ENCODE results near the gene CCM2L.

CCM2L gene

DNA sequence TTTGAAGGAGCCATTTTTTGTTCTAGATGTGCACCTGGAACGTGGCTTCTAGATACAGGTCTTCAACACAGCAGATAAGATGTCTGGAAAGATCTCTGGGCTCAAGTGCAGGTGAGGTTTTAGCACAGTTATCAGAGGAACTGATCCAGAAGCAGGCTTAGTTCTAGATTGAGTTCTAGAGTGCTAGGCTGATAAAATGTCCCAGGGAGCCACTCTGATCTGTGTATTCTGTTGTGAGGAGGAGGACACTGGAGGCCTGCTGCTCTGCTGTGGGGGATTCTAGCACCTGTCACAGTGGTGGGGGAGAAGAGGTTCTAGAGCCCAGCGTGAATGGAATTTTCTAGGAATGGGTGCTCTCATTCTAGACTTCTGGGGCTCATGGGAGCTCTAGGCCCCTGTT, 12.0 kb upstream of the CCM2L start:
- DNase-seq = no peak

DNA sequence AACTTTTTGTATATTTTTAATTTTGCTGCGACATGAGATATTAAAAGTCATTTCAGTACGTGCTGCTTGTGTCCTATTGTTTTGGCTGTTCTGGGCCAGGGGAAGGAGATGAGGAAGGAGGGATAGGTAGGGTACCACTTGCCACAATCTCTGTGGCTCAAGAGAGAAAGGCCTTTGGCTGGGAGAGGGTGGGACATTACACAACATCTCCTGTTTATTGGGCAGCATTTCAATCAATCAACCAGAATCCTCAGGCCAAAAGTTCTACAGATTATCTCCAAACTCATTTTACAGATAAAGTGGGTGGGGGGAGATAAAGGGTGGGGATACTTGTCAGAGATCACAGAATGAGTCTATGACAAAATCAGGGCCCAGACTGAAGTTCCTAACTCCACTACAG, 6.9 kb upstream of the CCM2L start:
- no peak for DNase-seq

DNA sequence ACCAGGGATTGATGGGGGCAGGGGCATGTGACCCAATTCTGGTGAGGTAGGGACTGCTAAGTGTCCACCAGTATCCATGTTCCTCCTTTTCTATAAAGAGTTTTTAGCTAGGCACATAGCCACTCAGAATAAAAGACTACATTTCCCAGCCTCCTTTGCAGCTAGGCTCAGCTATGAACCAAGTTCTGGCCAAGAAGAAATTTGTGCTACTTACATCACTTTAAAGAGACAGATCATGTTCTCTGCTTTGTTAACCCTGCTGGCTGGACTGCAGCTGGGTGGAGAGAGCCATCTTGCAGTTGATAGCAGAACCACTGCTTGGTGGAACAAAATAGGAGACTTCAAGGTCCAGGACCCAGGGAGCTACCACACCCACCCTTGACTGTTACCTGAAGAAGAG, 5.3 kb upstream of the CCM2L start:
- no peak for DNase-seq

DNA sequence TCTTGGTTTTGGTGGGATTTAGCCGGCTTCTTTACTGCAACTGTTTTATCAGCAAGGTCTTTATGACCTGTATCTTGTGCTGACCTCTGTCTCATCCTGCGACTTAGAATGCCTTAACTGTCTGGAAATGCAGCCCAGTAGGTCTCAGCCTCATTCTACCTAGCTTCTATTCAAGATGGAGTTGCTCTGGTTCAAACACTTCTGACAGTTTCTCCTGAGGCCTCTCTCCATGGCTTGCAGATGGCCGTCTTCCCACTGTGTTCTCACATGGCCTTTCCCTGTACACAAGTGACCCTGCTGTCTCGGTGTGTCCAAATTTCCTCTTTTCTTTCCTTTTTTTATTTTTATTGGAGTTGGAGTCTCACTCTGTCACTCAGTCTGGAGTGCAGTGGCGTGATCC, 4.2 kb upstream of the CCM2L start:
- no peak for DNase-seq

DNA sequence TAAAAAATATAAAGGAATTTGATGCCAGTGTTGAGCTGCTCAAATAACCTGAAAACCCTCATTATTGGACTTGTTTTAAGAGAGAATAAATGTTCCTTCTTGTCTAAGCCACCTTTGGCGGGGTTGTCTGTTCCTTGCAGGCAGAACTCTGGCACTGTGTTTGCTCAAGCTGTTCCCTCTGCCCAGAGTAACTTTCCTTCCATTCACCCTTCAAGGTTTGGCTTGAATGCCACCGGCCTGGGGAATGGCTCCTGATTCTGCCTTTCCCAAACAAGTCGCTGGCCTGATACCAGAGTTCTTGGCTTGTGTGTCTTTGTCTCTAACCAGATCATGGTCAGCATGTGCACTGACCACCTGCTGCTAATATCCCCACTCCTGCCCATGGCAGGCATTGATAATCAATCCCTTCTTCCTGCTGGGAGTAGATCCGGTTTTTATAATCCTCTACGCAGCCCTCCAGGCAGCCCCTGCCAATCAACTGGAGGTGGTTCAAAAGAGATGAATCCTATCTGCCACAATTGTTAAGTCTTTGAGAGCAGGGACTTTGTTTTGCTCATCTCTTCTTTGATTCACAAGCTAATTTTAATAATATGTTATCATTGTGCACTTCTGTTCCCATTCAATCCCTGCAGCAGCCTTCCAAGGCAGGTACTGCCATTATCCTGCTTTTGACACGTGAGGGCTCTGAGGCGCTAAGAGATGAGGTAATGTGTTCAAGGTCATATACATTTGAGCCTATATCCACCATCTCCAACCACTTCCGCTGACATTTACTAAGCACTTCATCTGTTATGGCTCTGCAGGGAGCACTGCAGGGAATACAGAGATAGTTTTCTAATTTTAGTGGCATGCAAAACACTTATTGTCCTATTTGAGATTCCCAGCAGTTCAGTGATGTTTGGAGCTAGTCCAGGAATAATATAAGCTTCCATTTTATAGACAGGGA, 3.1 kb upstream of the CCM2L start:
- no peak for DNase-seq

DNA sequence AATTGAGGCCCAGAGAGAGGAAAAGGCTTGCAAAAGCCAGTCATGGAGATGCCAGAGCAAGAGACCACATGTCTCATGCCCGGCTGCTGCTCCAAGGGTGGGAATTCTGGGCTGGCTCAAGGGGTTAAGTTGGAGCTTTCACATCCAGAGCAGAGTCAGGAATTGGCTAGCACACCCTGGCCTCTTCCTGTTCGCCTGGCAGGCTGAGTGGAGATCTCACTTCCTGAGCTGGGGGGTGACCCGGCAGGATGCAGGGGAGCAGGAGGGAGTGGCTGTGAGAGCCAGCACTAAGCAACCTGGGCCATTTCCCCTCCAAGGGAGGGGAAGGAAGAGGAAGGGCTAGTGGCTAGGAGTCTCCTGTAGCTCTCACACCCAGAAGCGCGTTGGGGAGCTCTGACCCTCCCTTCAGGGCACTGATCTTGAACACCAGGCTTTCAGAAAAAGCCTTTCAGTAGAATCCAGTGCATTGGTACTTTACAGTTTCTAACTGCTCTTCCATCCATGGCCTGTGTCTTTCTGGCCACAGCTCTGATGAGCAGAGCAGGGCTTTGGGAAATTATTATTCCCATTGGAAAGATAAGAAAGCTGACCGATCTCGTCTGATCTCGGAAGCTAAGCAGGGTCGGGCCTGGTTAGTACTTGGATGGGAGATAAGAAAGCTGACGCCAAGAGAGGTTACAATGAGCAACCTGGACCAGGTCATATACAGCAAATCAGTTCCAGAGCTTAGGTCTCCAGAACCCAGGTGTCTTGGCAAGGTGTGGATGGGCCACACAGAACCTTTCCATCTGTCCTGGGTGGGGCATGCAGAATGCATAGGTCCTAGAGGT, 2.2 kb upstream of the CCM2L start:
- no peak for DNase-seq

DNA sequence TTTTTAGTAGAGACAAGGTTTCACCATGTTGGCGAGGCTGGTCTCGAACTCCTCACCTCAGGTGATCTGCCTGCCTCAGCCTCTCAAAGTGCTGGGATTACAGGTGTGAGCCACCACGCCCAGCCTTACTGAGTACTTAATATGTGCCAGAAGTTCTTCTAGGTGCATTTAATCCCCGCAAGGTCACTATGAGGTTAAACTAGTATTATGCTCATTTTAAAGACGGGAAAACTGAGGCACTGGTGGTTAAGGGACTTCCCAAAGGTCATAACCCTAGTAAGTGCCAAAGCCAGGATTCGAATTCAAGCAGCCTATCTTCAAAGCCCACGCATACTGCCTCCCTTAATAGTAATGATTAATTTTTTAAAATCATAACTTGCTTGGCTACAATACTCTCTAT, 674 bp upstream of the CCM2L start:
- no peak for DNase-seq

DNA sequence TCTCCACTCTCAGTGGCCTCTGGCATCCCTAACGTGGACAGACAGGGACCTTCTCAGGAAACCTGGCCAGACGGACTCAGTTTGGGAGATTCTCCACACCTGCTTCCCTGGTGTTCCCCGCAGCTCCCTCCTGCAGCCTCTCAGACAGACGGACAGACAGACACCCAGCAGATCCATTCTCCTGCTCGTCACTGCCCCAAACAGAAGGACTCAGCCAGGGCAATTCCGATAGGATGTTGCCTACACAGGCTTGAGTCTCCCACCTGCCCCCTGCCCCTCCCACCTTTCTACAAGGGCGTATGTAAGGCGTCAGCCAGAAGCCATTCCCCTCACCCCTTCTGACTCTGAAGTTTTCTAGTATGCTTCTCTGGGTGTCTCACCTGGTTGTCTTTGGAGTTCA, 428 bp downstream of the CCM2L start:
- DNase-seq = no peak

DNA sequence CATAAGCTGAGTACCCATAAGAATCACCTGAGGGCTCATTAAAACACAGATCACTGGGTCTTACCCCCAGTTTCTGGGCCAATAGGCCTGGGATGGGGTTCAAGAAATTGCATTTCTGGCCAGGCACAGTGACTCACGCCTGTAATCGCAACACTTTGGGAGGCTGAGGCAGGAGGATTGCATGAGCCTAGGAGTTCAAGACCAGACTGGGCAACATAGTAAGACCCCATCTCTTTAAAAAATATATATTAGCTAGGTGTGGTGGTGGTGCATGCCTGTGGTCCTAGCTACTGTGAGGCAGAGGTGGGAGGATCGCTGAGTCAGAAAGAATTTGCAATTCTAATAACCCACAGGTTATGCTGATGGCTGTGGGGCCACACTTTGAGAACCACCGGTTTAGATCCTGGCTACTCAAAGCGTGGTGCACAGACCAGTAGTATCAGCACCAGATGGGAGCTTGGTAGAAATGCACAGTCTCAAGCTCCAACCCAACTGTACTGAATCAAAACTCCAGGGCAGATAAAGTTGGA, 2.0 kb downstream of the CCM2L start:
- DNase-seq = no peak

DNA sequence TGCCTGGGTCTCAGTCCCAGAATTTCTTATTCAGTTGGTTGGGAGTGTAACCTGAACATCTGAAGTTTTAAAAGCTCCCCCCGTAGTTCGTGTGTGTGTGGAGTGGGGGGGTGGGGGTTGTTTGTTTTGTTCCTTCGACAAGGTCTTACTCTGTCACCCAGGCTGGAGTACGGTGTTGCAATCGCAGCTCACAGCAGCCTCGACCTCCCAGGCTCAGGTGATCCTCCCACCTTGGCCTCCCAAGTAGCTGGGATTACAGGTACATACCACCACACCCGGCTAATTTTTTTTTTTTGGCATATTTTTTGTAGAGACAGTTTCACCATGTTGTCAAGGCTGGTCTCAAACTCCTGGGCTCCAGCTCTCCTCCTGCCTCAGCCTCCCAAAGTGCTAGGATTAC, 3.1 kb downstream of the CCM2L start:
- no peak for DNase-seq

DNA sequence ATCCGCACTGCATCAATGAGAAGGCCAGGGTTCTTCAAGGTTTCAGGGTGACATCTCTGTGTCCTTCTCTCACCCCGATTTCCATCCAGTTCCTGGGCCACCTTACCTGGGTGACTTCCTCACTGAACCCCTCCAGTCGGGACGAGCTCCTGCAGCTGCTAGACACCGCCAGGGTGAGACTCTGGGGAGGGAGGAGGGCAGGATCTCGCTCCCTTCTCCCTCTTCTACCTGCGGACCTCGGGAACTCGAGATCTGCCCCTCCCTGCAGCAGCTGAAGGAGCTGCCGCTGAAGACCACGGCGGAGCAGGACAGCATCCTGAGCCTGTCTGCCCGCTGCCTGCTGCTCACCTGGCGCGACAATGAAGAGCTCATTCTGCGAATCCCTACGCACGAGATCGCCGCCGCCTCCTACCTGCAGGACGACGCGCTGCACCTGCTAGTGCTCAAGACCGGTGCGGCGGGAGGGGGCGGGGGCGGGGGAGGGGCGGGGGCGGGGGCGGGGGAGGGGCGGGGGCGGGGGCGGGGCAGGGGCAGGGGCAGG, 7.5 kb downstream of the CCM2L start:
- DNase-seq = peak; percentile 59

DNA sequence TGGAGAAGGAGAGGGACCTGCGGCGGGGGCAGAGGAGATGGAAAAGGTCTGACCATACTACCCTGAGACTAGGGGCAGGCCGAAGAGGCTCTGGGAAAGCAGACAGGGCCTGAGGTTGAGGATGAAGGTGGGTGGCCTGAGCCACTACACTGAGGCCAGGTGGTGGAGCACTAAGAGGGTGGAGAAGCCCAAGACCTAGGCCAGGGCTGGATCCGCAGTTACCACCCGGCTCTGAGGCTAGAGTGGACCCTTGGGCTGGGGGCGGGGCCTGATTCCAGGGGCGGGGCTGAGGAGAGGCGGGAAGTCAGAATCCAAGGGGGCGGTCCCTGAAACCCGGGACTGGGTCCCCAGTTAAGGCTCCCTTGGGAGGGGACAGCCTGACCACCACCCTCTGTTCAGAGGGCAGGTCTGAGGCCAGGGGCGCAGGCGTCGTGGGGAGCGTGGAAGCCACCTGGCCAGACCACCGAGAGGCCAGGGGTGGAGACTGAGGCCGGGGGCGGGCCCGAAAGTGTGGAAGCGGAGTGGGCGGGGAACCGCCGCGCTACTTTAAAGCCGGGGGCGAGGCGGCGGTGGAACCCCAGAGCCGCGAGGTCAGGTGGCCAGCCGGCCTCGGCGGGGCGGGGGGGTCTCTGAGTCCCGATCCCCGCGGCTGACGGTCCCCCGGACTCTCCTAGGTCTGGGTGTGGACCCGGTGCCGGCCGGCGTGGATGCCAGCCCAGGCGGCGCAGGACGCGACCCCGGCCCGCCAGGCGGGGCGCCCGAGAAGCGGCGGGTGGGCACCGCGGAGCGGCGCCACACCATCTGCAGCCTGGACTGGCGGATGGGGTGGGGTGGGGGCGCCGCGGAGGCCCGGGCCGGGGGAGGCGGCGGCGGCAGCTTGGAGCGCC, 8.3 kb downstream of the CCM2L start:
- peak; percentile 63 for DNase-seq

DNA sequence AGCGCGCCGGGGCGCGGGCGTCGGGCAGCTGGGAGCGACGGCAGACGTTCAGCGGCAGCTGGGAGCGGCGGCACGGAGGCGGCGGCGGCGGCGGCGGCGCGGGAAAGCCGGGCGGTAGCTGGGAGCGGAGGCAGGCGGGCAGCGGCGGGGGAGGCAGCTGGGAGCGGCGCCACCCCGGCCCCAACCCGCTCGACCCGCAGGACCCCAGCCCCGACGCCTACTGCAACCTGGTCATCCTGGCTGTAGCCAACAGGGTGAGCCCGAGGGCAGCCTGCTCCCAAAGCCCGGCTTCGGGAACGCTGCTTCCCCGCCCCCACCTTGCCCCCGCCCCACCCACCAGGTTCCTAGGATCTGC, 8.9 kb downstream of the CCM2L start:
- DNase-seq = no peak

DNA sequence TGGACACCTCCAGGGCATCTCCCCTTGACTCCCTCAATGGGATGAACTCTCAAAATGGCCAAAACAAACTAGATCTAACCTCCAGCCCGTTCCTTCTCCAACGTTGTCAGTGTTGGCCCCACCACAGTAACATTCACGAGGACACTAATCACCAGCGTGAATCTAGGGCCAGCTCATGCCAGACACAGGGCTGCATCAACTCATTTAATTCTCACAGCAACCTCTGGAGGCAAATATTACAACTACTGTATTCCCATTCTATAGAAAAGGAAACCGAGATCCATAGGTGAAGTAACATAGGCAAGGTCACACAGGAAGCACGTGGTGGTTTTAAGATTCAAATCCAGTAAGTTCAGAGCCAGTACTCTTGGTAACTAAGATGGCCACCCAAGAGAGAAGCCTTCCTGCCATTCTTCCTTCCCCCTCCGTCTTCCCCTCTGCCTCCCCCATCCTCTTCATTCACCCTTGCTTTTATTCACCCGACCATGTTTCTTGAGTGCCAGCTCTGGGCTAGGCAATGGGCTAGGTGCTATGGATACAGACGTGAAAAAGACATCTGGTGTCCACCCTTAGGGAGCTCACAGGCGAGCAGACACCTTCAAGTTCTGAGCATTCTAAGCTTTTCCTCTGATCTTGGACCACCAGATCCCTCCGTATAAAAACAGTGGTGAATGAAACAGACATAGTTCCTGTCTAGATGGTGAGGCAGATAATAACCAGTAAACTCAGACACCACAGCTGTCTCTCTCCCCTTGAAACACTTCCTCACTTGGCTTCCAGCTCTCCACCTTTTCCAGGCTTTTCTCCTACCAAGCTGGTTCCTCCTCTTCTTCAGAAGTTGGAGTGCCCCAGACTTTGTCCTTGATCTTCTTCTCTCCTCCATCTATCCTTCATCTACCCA, 9.6 kb downstream of the CCM2L start:
- DNase-seq = no peak

DNA sequence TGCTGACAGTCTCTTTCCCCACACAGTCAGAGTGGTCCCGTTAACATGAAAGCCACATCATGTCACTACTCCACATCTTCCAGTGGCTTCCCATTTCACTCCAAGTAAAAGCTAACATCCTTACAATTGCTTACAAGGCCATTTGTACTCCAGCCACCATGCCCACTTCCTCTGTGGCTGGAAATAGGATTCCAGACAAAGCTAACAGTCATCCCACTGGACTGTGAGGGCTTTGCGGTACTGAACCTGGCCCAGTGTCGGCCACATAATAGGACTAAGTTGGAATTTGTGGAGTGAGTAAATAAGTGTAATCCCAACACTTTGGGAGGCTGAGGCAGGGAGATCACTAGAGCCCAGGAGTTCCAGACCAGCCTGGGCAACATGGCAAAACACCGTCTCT, 10.9 kb downstream of the CCM2L start:
- no peak for DNase-seq

DNA sequence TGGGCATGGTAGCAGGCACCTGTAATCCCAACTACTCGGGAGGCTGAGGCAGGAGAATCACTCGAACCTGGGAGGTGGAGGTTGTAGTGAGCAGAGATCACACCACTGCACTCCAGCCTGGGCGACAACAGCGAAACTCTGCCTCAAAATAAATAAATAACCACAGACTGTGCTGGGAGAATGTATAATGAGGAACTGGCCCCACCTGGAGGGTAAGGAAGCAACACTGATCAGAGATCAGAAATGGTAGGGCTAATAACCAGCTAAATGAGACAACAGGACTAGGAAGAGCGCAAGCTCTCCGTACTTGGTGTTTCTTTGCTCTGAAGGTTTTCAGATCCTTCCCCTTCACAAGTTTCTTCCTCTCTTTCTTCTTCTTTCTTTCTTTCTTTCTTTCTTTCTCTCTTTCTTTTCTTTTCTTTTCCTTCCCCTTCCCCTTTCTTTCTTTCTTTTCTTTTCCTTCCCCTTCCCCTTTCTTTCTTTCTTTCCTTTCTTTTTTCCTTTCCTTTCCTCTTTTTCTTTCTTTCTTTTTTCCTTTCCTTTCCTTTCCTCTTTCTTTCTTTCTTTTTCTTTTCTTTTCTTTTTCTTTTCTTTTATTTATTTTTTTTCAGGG, 14.6 kb downstream of the CCM2L start:
- no peak for DNase-seq

DNA sequence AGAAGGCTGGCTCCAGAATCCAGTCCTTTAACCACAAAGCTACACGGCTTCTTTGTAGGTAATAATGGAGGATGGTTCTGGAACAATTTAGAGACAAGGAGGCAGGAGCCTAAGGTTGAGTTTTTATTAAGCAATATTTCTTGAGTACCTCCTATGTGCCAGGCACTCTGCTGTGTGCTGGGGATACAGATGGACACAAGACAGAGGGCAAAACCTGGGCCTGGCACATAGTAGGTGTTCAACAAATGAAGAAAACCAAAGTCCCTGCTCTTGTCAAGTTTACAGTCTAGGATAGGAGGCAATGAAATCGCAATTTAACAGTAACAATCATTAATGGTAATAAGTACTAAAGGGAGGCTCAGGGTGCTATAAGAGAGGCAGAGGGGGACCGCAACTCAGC, 17.4 kb downstream of the CCM2L start:
- DNase-seq = no peak

DNA sequence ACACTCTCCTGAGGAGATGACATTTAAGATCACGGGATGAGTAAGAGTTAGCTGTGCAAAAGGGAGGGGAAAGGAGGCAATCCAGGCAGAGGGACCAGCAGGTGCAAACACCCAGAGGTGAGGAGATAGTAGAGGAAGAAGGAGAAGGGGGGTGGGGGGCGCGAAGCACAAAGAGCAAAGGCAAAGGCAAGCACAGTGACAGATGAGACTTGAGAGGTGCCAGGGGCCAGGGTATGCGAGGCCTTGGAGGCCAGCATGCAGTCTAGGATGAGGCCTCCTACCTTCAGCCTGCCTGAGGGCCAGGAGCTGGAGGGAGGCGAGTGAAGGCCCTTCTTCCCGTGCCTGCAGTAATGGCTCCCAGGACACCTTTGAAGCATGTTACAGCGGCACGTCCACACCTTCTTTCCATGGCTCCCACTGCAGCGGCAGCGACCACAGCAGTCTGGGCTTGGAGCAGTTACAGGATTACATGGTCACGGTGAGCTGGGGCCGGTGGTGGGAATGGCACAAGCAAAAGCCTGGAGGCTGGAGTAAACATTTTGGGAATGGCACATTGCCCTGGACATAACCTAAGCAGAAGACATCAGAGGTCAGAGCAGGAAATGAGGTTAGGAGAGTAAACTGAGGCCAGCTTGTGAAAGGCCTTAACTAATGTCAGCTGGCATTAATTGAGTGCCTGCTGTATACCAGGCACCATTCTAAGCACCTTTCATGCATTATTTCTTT, 18.6 kb downstream of the CCM2L start:
- DNase-seq = no peak

DNA sequence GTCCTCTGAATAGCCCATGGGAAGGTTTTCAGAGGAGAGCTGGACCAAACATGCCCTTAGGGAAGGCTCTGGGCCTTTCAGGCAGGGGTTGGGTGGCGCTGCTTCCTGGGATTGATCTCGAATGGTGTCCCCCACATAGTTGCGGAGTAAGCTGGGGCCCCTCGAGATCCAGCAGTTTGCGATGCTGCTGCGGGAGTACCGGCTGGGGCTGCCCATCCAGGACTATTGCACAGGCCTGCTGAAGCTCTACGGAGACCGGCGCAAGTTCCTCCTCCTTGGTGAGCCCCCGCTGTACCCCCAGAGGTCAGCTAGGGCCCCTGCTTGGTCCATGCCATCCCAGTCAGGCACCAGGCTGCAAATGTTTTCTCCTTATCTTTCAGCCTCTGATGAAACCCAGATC, 19.3 kb downstream of the CCM2L start:
- no peak for DNase-seq
